Karpas-422 (cell line): ENCODE results near the gene PIK3C2B. TPM values are rescaled to one million over a fixed set of nuclear protein-coding genes. Genes with fewer than 3 reads are reported as not detected.

Experiments used
- DNase-seq: peaks from one replicate; pipeline ENCODE4 v3.0.0-alpha.2; 2015
- H2AFZ ChIP-seq: fragments of 200-600 bp; sonication (generic); 2 replicates; pipeline ENCODE4 v1.6.1; 2014; ENCODE audit warnings: antibody characterized with exemption, low read length, mixed read lengths
- H3K27ac ChIP-seq: fragments of 200-600 bp; sonication (generic); 2 replicates; pipeline ENCODE4 v1.5.1; 2014; ENCODE audit warnings: mild to moderate bottlenecking, low read length, moderate library complexity
- H3K27me3 ChIP-seq: fragments of 200-600 bp; sonication (generic); 2 replicates; pipeline ENCODE4 v1.6.1; 2014; ENCODE audit warnings: low read length, mixed read lengths
- H3K36me3 ChIP-seq: fragments of 200-600 bp; sonication (generic); 2 replicates; pipeline ENCODE4 v1.6.1; 2014; ENCODE audit warnings: low read length, mixed read lengths; ENCODE audit not compliant: insufficient read depth
- H3K4me1 ChIP-seq: fragments of 200-600 bp; sonication (generic); 2 replicates; pipeline ENCODE4 v1.6.1; 2014; ENCODE audit warnings: mild to moderate bottlenecking, low read length, mixed read lengths
- H3K4me2 ChIP-seq: fragments of 200-600 bp; sonication (generic); 2 replicates; pipeline ENCODE4 v1.6.1; 2014; ENCODE audit warnings: low read length, low read depth, mild to moderate bottlenecking; ENCODE audit not compliant: poor library complexity, severe bottlenecking
- H3K4me3 ChIP-seq: fragments of 200-600 bp; sonication (generic); 2 replicates; pipeline ENCODE4 v1.5.1; 2014; ENCODE audit warnings: mild to moderate bottlenecking, antibody characterized with exemption, low read length, mixed read lengths
- H3K79me2 ChIP-seq: fragments of 200-600 bp; sonication (generic); 2 replicates; pipeline ENCODE4 v1.6.1; 2014; ENCODE audit warnings: mild to moderate bottlenecking, low read length, mixed read lengths
- H3K9ac ChIP-seq: fragments of 200-600 bp; sonication (generic); 2 replicates; pipeline ENCODE4 v1.6.0; 2014; ENCODE audit warnings: low read length
- H3K9me2 ChIP-seq: fragments of 200-600 bp; sonication (generic), shearing (Covaris generic); replicated peaks from 2 replicates; pipeline ENCODE4 v1.6.0; 2014; ENCODE audit warnings: mild to moderate bottlenecking, low read length, moderate library complexity; ENCODE audit not compliant: insufficient read depth
- H3K9me3 ChIP-seq: fragments of 300-700, 200-600 bp; sonication (generic); 2 replicates; pipeline ENCODE4 v1.6.1; 2014; ENCODE audit warnings: low read length, mixed read lengths
- H4K20me1 ChIP-seq: fragments of 200-600 bp; sonication (generic); 2 replicates; pipeline ENCODE4 v1.6.1; 2014; ENCODE audit warnings: mild to moderate bottlenecking, antibody characterized with exemption, low read length, low read depth; ENCODE audit not compliant: insufficient read depth
- total RNA-seq: library from RNA; depleted of rRNA; stranded (reverse); fragments of >200 nt; shearing (Covaris generic); gene quantifications from 2 replicates; pipeline ENCODE4 v1.2.3, GENCODE V29; 2014; ENCODE audit warnings: low replicate concordance

The PIK3C2B gene
- total RNA-seq, 1 experiment from 2014 or later = 4.5 TPM

GRCh38 chr1:204456826-204457442 lies 37.7 kb downstream of the PIK3C2B start:
- Histone ChIP-seq H3K4me1 (peaks cover 24% of the 10 kb centered on the region), H3K79me2 (no peaks in the 10 kb centered on the region), H3K4me3 (no peak overlapping the region), H3K9me2 (no peaks in the 10 kb centered on the region), H3K9ac (no peak overlapping the region), H4K20me1 (0 out of 2 replicates have a peak, but pooled peaks cover 2% of the 10 kb centered on the region), H3K36me3 (no peaks in the 10 kb centered on the region), H3K27ac (no peak overlapping the region), H3K9me3 (no peaks in the 10 kb centered on the region), H3K4me2 (no peak overlapping the region), H2AFZ (no peak overlapping the region), H3K27me3 (no peaks in the 10 kb centered on the region)
- DNase-seq = no peak

DNA sequence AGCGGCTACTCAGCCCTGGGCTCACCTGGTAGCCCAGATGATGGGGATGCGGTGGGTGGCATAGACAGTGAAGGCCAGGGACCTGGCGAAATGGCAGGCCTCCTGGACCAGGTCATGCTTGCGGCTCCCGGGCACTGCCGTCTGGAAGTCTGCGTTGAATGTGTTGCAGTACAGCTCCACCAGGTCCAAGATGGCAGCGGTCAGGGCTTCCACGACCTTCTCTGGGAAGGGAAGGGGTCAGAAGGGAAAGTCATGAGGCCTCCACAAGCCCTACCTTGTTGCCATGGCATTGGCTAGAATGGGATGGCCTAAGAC lies 38.8 kb downstream of the PIK3C2B start:
- no peaks in the 10 kb centered on the region for H3K27me3 ChIP-seq
- no peak for DNase-seq
- no peak overlapping the region for H2AFZ ChIP-seq
- H3K27ac ChIP-seq = no peak overlapping the region
- H3K9me3 ChIP-seq = no peaks in the 10 kb centered on the region
- peaks cover 16% of the 10 kb centered on the region for H3K4me1 ChIP-seq
- H3K9ac ChIP-seq = no peak overlapping the region
- 0 out of 2 replicates have a peak, but pooled peaks cover 2% of the 10 kb centered on the region for H4K20me1 ChIP-seq
- H3K4me2 ChIP-seq = no peak overlapping the region
- no peaks in the 10 kb centered on the region for H3K9me2 ChIP-seq
- no peaks in the 10 kb centered on the region for H3K79me2 ChIP-seq
- H3K36me3 ChIP-seq = no peaks in the 10 kb centered on the region
- H3K4me3 ChIP-seq = no peak overlapping the region

DNA sequence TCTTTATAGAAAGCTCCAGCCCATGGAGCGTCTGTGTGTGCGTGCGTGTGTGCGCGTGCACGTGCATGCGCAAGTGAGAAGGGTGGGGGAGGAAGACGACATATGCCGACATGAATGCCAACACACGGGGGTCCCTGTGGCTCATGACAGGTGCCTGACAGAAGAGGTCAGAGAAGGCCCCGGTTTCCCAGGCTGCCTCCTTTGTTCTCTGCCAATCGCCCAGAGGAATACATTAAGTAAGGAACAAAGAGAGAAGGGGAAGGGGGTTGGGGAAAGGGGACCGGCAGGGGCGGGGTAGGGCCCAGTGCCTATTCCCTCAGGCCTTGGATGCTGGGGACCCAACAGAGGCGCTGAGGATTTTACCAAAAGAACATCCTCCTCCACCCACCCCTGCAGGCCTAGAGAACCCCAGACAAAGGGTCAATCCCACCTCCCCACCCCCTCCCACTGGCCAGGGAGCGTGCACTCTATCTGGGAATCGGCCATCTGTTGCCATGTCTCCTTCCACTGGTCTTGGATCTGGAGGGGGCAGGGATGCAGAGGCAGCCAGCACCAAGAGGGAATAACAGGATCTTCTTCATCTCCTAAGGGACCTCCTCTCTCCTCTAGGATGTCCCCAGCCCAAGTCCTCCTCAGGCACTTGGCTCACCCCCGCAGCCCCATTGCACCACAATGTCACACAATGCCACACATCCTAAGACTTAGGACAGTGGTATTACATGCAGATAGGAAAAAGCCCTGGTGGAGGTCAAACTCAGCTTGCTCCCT lies 39.4 kb downstream of the PIK3C2B start:
- Histone ChIP-seq H3K4me1 (peaks cover 16% of the 10 kb centered on the region), H3K4me3 (no peak overlapping the region), H3K4me2 (no peak overlapping the region), H4K20me1 (0 out of 2 replicates have a peak, but pooled peaks cover 2% of the 10 kb centered on the region), H3K9me3 (no peaks in the 10 kb centered on the region), H3K9ac (no peak overlapping the region), H2AFZ (no peak overlapping the region), H3K27me3 (no peaks in the 10 kb centered on the region), H3K9me2 (no peaks in the 10 kb centered on the region), H3K27ac (no peak overlapping the region), H3K79me2 (no peaks in the 10 kb centered on the region), H3K36me3 (no peaks in the 10 kb centered on the region)
- DNase-seq = no peak

- H3K4me2 ChIP-seq = no peak overlapping the region
- no peaks in the 10 kb centered on the region for H3K79me2 ChIP-seq
- no peaks in the 10 kb centered on the region for H3K9me2 ChIP-seq
- H3K27ac ChIP-seq = no peak overlapping the region
- H3K9ac ChIP-seq = no peak overlapping the region
- no peaks in the 10 kb centered on the region for H3K27me3 ChIP-seq
- no peak for DNase-seq
- no peaks in the 10 kb centered on the region for H3K9me3 ChIP-seq
- no peaks in the 10 kb centered on the region for H3K36me3 ChIP-seq
- peaks cover 16% of the 10 kb centered on the region for H3K4me1 ChIP-seq
- H4K20me1 ChIP-seq = 0 out of 2 replicates have a peak, but pooled peaks cover 2% of the 10 kb centered on the region
- H3K4me3 ChIP-seq = no peak overlapping the region
- no peak overlapping the region for H2AFZ ChIP-seq
These were observed 40.1 kb downstream of the PIK3C2B start for GRCh38 chr1:204454476-204454875.

DNA sequence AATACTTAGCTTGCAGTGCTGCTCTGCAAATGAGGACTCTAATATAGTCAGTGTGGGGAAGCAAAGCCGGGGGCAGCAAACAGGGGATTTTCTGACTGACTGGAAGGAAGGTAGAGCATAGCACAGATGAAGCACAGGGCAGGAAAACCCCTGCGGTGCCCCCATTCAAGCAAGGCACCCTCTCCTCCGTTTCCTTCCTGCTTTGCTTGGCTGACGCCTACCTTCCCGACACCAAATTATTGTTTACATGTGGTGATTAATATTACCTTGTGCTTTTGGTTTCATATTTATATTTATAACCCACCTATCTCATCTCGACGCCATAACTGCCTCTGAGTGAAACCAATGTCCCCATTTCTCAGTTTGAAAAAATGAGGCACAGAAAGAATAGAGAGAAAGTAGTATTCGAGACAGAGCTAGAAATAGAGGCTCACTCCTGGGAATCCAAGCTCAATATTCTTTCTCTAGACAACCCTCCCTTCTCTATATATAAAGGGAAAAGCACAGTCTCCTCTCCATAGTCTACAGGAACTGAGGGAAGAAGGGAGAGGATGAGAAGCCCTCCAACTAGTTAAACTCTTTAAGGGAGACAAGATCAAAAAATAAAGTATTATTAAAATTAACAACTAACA lies 41.3 kb downstream of the PIK3C2B start:
- no peak overlapping the region for H2AFZ ChIP-seq
- H3K9me2 ChIP-seq = no peaks in the 10 kb centered on the region
- no peaks in the 10 kb centered on the region for H3K9me3 ChIP-seq
- DNase-seq = no peak
- no peaks in the 10 kb centered on the region for H3K79me2 ChIP-seq
- H3K9ac ChIP-seq = no peak overlapping the region
- H3K4me1 ChIP-seq = peaks cover 20% of the 10 kb centered on the region
- no peaks in the 10 kb centered on the region for H3K36me3 ChIP-seq
- H3K4me2 ChIP-seq = no peak overlapping the region
- H3K27ac ChIP-seq = no peak overlapping the region
- H3K4me3 ChIP-seq = no peak overlapping the region
- no peaks in the 10 kb centered on the region for H3K27me3 ChIP-seq
- H4K20me1 ChIP-seq = 0 out of 2 replicates have a peak, but pooled peaks cover 2% of the 10 kb centered on the region

DNA sequence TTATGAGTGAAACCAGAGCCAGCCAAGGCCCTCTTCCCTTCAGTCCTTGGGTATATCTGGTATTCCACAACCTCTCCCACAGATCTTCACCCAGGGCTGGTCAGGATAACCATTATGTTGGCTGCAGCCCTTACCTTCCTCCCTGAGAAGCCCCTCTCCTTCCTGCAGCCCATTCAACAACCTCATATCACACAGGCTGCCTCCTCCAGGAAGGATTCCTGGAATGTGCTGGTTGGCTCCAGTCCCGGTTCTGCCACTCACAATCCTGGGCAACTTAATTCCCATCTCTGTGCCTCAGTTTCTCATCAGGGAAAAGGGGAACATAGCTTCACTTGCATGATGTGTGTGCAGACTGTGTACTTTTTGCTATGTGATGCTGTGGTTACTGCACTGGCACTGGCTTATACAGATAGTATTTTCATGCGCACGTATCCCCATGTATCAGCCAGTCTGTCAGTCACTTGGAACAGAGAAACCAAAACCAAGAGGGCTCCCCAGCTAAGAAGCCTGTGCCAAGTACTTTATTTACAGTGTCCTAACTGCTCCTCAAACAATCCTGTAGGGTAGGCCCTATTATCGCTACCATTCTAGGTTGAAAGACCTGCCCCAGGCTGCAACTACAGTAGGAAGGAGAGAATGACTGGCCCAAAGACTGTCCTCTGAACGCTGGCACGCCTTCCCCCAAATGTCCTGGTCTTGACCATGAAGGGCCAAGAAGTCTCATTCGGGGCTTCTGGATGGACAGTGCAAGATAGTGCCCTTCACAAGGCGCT lies 43.1 kb downstream of the PIK3C2B start:
- Histone ChIP-seq H3K36me3 (no peaks in the 10 kb centered on the region), H3K9ac (no peak overlapping the region), H3K9me3 (no peaks in the 10 kb centered on the region), H3K4me3 (no peak overlapping the region), H2AFZ (no peak overlapping the region), H3K79me2 (no peaks in the 10 kb centered on the region), H3K27ac (no peak overlapping the region), H3K9me2 (no peaks in the 10 kb centered on the region), H3K4me2 (no peak overlapping the region), H4K20me1 (0 out of 2 replicates have a peak, but pooled peaks cover 2% of the 10 kb centered on the region), H3K27me3 (no peaks in the 10 kb centered on the region), H3K4me1 (peaks cover 12% of the 10 kb centered on the region)
- no peak for DNase-seq

DNA sequence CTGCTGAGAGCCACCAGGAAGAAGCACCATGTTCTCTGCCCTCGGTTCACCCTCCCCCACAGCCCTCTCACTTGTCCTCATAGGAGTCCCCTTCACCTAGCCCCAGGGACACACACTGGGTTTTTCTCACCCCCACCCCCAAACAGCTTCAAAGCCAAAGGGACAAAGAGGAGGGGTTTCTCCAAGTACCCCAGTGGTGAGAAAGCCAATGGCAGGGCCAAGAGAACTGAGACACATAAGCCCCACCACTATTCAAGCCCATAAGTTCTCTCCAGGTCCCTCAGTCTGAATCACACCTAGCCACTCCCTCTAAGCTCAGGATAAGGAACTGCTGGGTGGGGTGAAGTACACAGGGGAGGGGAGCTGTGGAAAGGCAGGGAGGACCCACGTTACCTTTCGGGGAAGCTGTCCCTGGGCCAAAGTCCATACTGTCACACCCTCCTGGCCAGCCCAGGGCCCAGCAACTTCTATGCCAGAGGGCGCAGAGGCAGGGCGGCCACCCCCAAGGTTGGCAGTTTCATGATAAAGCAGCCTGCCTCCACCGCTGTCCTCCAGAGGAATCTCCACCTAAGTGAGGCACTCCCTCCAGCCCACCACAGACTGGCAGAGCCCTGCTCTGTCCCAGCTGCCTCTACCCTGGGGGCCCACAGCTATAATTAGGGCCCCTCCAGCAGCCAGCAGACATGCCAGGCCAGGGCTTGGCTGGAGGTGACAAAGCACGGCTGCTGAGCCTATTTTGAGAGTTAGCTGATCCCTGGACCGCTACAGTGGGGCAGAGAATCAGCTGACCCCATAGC lies 43.9 kb downstream of the PIK3C2B start:
- H2AFZ ChIP-seq = no peak overlapping the region
- DNase-seq = no peak
- no peaks in the 10 kb centered on the region for H3K9me3 ChIP-seq
- H3K36me3 ChIP-seq = no peaks in the 10 kb centered on the region
- no peak overlapping the region for H3K4me3 ChIP-seq
- H3K27ac ChIP-seq = no peak overlapping the region
- no peaks in the 10 kb centered on the region for H3K79me2 ChIP-seq
- H4K20me1 ChIP-seq = no peaks in the 10 kb centered on the region
- no peak overlapping the region for H3K9ac ChIP-seq
- peaks cover 13% of the 10 kb centered on the region for H3K4me1 ChIP-seq
- no peaks in the 10 kb centered on the region for H3K9me2 ChIP-seq
- H3K27me3 ChIP-seq = no peaks in the 10 kb centered on the region
- H3K4me2 ChIP-seq = no peak overlapping the region
